ENCODE data around the gene STPG2. TPM values are rescaled to one million over a fixed set of nuclear protein-coding genes. Genes with fewer than 3 reads are reported as not detected.

STPG2 gene
- total and polyA plus RNA-seq, 2 donors (not counting 3 experiments of a cell fraction or from before 2014, with no cell fraction given), result not detected

GRCh38 chr4:97942137-97942536, 201.1 kb downstream of the STPG2 start:
- intact Hi-C loops (cut with micrococcal nuclease) (no loop called here), dilution Hi-C loops (cut with MboI; ENCODE audit: extremely low pct_ligation_motif_present, low sequenced_read_pairs) (no loop called here)
- DNase-seq (ENCODE audit: low read depth, low spot score), result peak; percentile 18
- Histone ChIP-seq H3K27me3 (ENCODE audit: control insufficient read depth in 2 of 2, insufficient read depth in 2 of 2, low read length in 2 of 2) (no peaks in the 10 kb centered on the region), H2AFZ (ENCODE audit: low read depth, low read length) (no peak overlapping the region), H3K4me2 (ENCODE audit: insufficient read depth, low read length) (no peak overlapping the region), H4K20me1 (replicated peaks; ENCODE audit: control insufficient read depth, extremely low read depth, insufficient read depth, low read length) (no peaks in the 10 kb centered on the region), H3K9me1 (replicated peaks; ENCODE audit: control insufficient read depth, extremely low read depth, insufficient read depth, low read length) (no peaks in the 10 kb centered on the region), H3K4me1 (ENCODE audit: control insufficient read depth, extremely low read depth, insufficient read depth, low read length) (no peaks in the 10 kb centered on the region), H3K79me2 (ENCODE audit: control insufficient read depth, insufficient read depth, low read length) (no peaks in the 10 kb centered on the region), H3K9me3 (replicated peaks; ENCODE audit: control insufficient read depth, insufficient read depth, low read length) (no peaks in the 10 kb centered on the region), H3K27ac (ENCODE audit: insufficient read depth, low read depth, low read length) (no peak overlapping the region), H3K36me3 (ENCODE audit: control insufficient read depth in 2 of 2, extremely low read depth in 1 of 2, insufficient read depth in 2 of 2, low read length in 2 of 2) (no peaks in the 10 kb centered on the region), H3K4me3 (replicated peaks in 1 of 3; ENCODE audit: insufficient read depth in 1 of 3, low read depth in 1 of 3, low read length in 3 of 3) (no peak overlapping the region), H3K9ac (replicated peaks; ENCODE audit: extremely low read depth, insufficient read depth, low read length) (no peak overlapping the region)
- ChIA-PET POLR2A (no interaction called here), CTCF (no interaction called here)
- TF ChIP-seq JUN (IDR thresholded peaks at IDR 0.05; ENCODE audit: borderline replicate concordance, insufficient read depth, insufficient read length, low read depth), result peak; percentile 28
- no peak for TF ChIP-seq MYC (IDR thresholded peaks at IDR 0.05; ENCODE audit: low read depth, low read length)
- TF ChIP-seq FOS (IDR thresholded peaks at IDR 0.05; ENCODE audit: borderline replicate concordance, insufficient read depth, low read length), result peak; percentile 77
- FAIRE-seq, result peak; percentile 63
- BruUV-seq (replicated peaks), result no TSS peak

- intact Hi-C loops (cut with micrococcal nuclease), result no loop called here
- Histone ChIP-seq H3K4me2 (ENCODE audit: insufficient read depth, low read length) (no peak overlapping the region), H3K36me3 (ENCODE audit: control insufficient read depth in 2 of 2, extremely low read depth in 1 of 2, insufficient read depth in 2 of 2, low read length in 2 of 2) (no peaks in the 10 kb centered on the region), H3K4me1 (ENCODE audit: control insufficient read depth, extremely low read depth, insufficient read depth, low read length) (no peaks in the 10 kb centered on the region), H3K79me2 (ENCODE audit: control insufficient read depth, insufficient read depth, low read length) (no peaks in the 10 kb centered on the region), H3K4me3 (replicated peaks in 1 of 3; ENCODE audit: insufficient read depth in 1 of 3, low read depth in 1 of 3, low read length in 3 of 3) (no peak overlapping the region), H3K27me3 (ENCODE audit: control insufficient read depth in 2 of 2, insufficient read depth in 2 of 2, low read length in 2 of 2) (no peaks in the 10 kb centered on the region), H2AFZ (ENCODE audit: low read depth, low read length) (no peak overlapping the region), H3K9me3 (replicated peaks; ENCODE audit: control insufficient read depth, insufficient read depth, low read length) (no peaks in the 10 kb centered on the region), H3K9ac (replicated peaks; ENCODE audit: extremely low read depth, insufficient read depth, low read length) (no peak overlapping the region), H3K9me1 (replicated peaks; ENCODE audit: control insufficient read depth, extremely low read depth, insufficient read depth, low read length) (no peaks in the 10 kb centered on the region), H3K27ac (ENCODE audit: insufficient read depth, low read depth, low read length) (no peak overlapping the region), H4K20me1 (replicated peaks; ENCODE audit: control insufficient read depth, extremely low read depth, insufficient read depth, low read length) (no peaks in the 10 kb centered on the region)
- no peak for FAIRE-seq
- DNase-seq (ENCODE audit: low read depth, low spot score), result no peak
- ChIA-PET CTCF (no interaction called here), POLR2A (no interaction called here)
- dilution Hi-C loops (cut with MboI; ENCODE audit: extremely low pct_ligation_motif_present, low sequenced_read_pairs), result no loop called here
- no peak for TF ChIP-seq POLR2AphosphoS5 (IDR thresholded peaks at IDR 0.05; ENCODE audit: insufficient read depth, low read depth, low read length)
- TF ChIP-seq EZH2 (IDR thresholded peaks at IDR 0.05; ENCODE audit: borderline replicate concordance, low read depth, low read length, severe bottlenecking), result no peak
- no peak for TF ChIP-seq MAX (IDR thresholded peaks at IDR 0.05; ENCODE audit: insufficient read depth, insufficient read length)
- TF ChIP-seq GATA2 (IDR thresholded peaks at IDR 0.05; ENCODE audit: insufficient read depth, insufficient read length, low read depth, low read length), result no peak
- TF ChIP-seq MYC (IDR thresholded peaks at IDR 0.05; ENCODE audit: low read depth, low read length), result no peak
- no peak for TF ChIP-seq FOS (IDR thresholded peaks at IDR 0.05; ENCODE audit: borderline replicate concordance, insufficient read depth, low read length)
- TF ChIP-seq, protein P1, sequence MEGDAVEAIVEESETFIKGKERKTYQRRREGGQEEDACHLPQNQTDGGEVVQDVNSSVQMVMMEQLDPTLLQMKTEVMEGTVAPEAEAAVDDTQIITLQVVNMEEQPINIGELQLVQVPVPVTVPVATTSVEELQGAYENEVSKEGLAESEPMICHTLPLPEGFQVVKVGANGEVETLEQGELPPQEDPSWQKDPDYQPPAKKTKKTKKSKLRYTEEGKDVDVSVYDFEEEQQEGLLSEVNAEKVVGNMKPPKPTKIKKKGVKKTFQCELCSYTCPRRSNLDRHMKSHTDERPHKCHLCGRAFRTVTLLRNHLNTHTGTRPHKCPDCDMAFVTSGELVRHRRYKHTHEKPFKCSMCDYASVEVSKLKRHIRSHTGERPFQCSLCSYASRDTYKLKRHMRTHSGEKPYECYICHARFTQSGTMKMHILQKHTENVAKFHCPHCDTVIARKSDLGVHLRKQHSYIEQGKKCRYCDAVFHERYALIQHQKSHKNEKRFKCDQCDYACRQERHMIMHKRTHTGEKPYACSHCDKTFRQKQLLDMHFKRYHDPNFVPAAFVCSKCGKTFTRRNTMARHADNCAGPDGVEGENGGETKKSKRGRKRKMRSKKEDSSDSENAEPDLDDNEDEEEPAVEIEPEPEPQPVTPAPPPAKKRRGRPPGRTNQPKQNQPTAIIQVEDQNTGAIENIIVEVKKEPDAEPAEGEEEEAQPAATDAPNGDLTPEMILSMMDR (IDR thresholded peaks at IDR 0.05; ENCODE audit: extremely low read depth in 1 of 2, insufficient read depth in 1 of 2, low read depth in 1 of 2, low read length in 2 of 2), result no peak
- TF ChIP-seq JUN (IDR thresholded peaks at IDR 0.05; ENCODE audit: borderline replicate concordance, insufficient read depth, insufficient read length, low read depth), result no peak
- TF ChIP-seq POLR2A (IDR thresholded peaks at IDR 0.05; ENCODE audit: low read depth, low read length), result no peak
- no TSS peak for BruUV-seq (replicated peaks)
Observed at GRCh38 chr4:97938141-97938540, 205.1 kb downstream of the STPG2 start.

All from endothelial cell of umbilical vein (primary cell).